HCT116 (cell line): ENCODE results near the gene RBM28.

ENCODE experiments used
- CTCF ChIP-seq, 3 experiments: fragments of 200-600 bp in 1 of 3; sonication (generic) in 1 of 3; IDR thresholded peaks in 2 of 3; conservative IDR thresholded peaks in 1 of 3; 2 replicates each; pipeline ENCODE4 v1.5.1; 2012 to 2017; ENCODE audit warnings: low read depth in 2 of 3, low read length in 2 of 3, antibody characterized with exemption in 1 of 3, borderline replicate concordance in 1 of 3, control low read depth in 1 of 3, mild to moderate bottlenecking in 1 of 3, mixed read lengths in 1 of 3, mixed run types in 1 of 3, moderate library complexity in 1 of 3; ENCODE audit not compliant: insufficient read depth in 1 of 3
- EZH2 ChIP-seq: fragments of 200-600 bp; sonication (generic); IDR thresholded peaks from 2 replicates; pipeline ENCODE4 v1.6.1; 2017; ENCODE audit warnings: antibody characterized with exemption, mixed run types
- FOSL1 ChIP-seq: IDR thresholded peaks from 2 replicates; pipeline ENCODE4 v1.6.1; 2012; ENCODE audit warnings: low read depth
- JUND ChIP-seq: IDR thresholded peaks from 2 replicates; pipeline ENCODE4 v1.6.1; 2012
- POLR2A ChIP-seq: IDR thresholded peaks from 2 replicates; pipeline ENCODE4 v1.7.0; 2011; ENCODE audit warnings: borderline replicate concordance; ENCODE audit not compliant: insufficient read depth, insufficient read length; ENCODE audit errors: extremely low read depth
- POLR2AphosphoS5 ChIP-seq: IDR thresholded peaks from 2 replicates; pipeline ENCODE4 v1.6.1; 2011; ENCODE audit warnings: mild to moderate bottlenecking, low read depth, low read length, moderate library complexity
- RAD21 ChIP-seq: IDR thresholded peaks from 2 replicates; pipeline ENCODE4 v1.6.1; 2012; ENCODE audit warnings: low read depth, mild to moderate bottlenecking
- REST ChIP-seq: IDR thresholded peaks from 2 replicates; pipeline ENCODE4 v1.6.1; 2012; ENCODE audit warnings: low read depth
- SP1 ChIP-seq: IDR thresholded peaks from 2 replicates; pipeline ENCODE4 v1.6.1; 2012; ENCODE audit warnings: low read depth
- SRF ChIP-seq: IDR thresholded peaks from 2 replicates; pipeline ENCODE4 v1.6.1; 2012; ENCODE audit warnings: low read depth
- ZNF274 ChIP-seq: fragments of 200-500 bp; sonication (Bioruptor generic); IDR thresholded peaks from 2 replicates; pipeline ENCODE4 v1.6.1; 2014; ENCODE audit warnings: mild to moderate bottlenecking, low read depth, low read length, inconsistent platforms

- no peak for TF ChIP-seq CTCF (IDR thresholded peaks at IDR 0.05 in 2 of 3, conservative IDR thresholded peaks at IDR 0.05 in 1 of 3; ENCODE audit: borderline replicate concordance in 1 of 3, insufficient read depth in 1 of 3, low read depth in 2 of 3, low read length in 2 of 3)
- no peak for TF ChIP-seq EZH2
- no peak for TF ChIP-seq POLR2A
- TF ChIP-seq RAD21, result no peak
- no peak for TF ChIP-seq JUND
- no peak for TF ChIP-seq SP1
- no peak for TF ChIP-seq POLR2AphosphoS5
- TF ChIP-seq SRF, result no peak
- TF ChIP-seq ZNF274, result no peak
- TF ChIP-seq REST, result no peak
- TF ChIP-seq FOSL1, result no peak
Observed at GRCh38 chr7:128253701-128254100, 90.0 kb downstream of the RBM28 start.
